Ovary (tissue), 3 donors: Measurements from ENCODE around the gene SNRK.

Experiments used
- CTCF ChIP-seq, 3 donors: fragments of 450-650 bp in 2 of 3; fragments of 200-600 bp in 1 of 3; IDR thresholded peaks; one replicate each; pipeline versions ENCODE4 v1.5.1 to v1.8.0; 2016 to 2022; ENCODE audit warnings: antibody characterized with exemption in 3 of 3, mild to moderate bottlenecking in 1 of 3
- POLR2A ChIP-seq: fragments of 450-650 bp; IDR thresholded peaks from one replicate; pipeline ENCODE4 v1.6.1; 2017; ENCODE audit warnings: antibody characterized with exemption, mild to moderate bottlenecking, moderate library complexity
- donor health status: DM: no; HTN: no; CAD: no.

DNA sequence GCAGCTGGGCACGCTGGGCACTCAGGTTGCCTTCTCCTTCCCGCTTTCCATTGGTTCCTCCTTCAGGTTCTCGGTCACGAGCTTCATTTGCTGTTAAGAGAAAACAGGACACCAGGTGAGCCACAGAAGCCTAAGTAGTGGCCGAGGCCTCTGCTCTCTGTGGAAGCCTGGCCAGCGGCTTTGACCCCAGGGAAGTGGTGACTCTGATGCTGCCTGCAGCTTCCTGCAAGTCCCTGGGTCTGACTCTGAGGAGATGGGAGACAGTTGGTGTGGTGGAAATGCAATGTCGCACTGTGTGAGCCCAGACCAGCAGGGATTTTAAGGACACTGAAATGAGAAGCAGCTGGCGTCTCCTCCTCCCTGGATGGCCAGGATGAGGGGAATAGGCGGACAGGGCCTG lies 80.5 kb downstream of the SNRK start:
- TF ChIP-seq CTCF (IDR thresholded peaks at IDR 0.05) (no peak), POLR2A (no peak)
